AG10803 (cell line): ENCODE data around the gene CEACAM5.
"Not testable (repeated sequence)": the region's sequence is repeated elsewhere in the genome, so short reads cannot be mapped to it uniquely, and the experiment has no call there.

Source experiments
- DNase-seq: peaks from one replicate; pipeline ENCODE4 v3.0.0; 2010; ENCODE audit warnings: low read depth
- H3K4me3 ChIP-seq: 2 replicates; pipeline ENCODE4 v1.5.1; 2011; ENCODE audit warnings: mild to moderate bottlenecking, low read length, control low read depth
- TF ChIP-seq, protein P1 (sequence below): conservative IDR thresholded peaks from 2 replicates; pipeline ENCODE4 v1.5.1; 2011; ENCODE audit warnings: mild to moderate bottlenecking, low read length, control low read depth, inconsistent platforms

Gene CEACAM5

GRCh38 chr19:41753159-41753558, 44.7 kb downstream of the CEACAM5 start:
- DNase-seq: peak; percentile 10
- TF ChIP-seq, protein P1, sequence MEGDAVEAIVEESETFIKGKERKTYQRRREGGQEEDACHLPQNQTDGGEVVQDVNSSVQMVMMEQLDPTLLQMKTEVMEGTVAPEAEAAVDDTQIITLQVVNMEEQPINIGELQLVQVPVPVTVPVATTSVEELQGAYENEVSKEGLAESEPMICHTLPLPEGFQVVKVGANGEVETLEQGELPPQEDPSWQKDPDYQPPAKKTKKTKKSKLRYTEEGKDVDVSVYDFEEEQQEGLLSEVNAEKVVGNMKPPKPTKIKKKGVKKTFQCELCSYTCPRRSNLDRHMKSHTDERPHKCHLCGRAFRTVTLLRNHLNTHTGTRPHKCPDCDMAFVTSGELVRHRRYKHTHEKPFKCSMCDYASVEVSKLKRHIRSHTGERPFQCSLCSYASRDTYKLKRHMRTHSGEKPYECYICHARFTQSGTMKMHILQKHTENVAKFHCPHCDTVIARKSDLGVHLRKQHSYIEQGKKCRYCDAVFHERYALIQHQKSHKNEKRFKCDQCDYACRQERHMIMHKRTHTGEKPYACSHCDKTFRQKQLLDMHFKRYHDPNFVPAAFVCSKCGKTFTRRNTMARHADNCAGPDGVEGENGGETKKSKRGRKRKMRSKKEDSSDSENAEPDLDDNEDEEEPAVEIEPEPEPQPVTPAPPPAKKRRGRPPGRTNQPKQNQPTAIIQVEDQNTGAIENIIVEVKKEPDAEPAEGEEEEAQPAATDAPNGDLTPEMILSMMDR: peak; percentile 51
- no peak overlapping the region for H3K4me3 ChIP-seq

- TF ChIP-seq, protein P1: peak; percentile 65
- no peak overlapping the region for H3K4me3 ChIP-seq
- DNase-seq: peak; percentile 8
Observed at GRCh38 chr19:41753936-41754529, 45.6 kb downstream of the CEACAM5 start.

DNA sequence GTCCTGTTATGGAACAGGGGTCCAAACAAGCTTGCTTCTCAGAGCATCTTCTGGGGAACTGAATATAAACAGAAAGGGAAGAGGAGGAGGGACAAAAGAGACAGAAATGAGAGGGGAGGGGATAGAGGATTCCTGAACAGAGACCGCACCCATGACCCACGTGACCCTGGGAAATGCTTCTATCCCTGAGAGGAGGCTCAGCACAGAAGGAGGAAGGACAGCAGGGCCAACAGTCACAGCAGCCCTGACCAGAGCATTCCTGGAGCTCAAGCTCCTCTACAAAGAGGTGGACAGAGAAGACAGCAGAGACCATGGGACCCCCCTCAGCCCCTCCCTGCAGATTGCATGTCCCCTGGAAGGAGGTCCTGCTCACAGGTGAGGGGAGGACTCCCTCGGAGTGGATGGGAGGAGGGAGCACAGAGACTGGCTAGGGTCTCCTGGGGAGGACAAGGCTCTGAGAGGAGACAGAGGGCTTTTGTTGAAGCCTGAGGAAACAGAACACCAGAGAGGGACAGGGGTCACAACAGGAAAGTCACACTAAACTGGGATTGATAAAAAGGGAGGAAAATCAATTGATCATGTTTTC, 47.0 kb downstream of the CEACAM5 start, which contains the start of gene CEACAM6:
Gene CEACAM6 (plus strand): TSS at position 203 of the 586 bp plus-strand sequence. CDS start 109 bp downstream, at position 312.
- no peak within 1 kb of the TSS for H3K4me3 ChIP-seq
- no peak for DNase-seq
- TF ChIP-seq, protein P1: no peak

GRCh38 chr19:41758846-41759245, 50.4 kb downstream of the CEACAM5 start:
- H3K4me3 ChIP-seq: no peak overlapping the region
- no peak for DNase-seq
- TF ChIP-seq, protein P1: no peak

GRCh38 chr19:41767115-41767514, 58.7 kb downstream of the CEACAM5 start:
- no peak for DNase-seq
- TF ChIP-seq, protein P1: no peak
- no peak overlapping the region for H3K4me3 ChIP-seq

GRCh38 chr19:41768105-41768504, 59.7 kb downstream of the CEACAM5 start:
- not testable (repeated sequence) for DNase-seq

GRCh38 chr19:41769608-41770007, 61.2 kb downstream of the CEACAM5 start:
- no peak for DNase-seq
- TF ChIP-seq, protein P1: no peak
- no peak overlapping the region for H3K4me3 ChIP-seq

More at GRCh38 chr19:41768105-41768504, 59.7 kb downstream of the CEACAM5 start:
- not testable (repeated sequence) for H3K4me3 ChIP-seq
